Smooth muscle cell (in vitro differentiated cells): ENCODE measurements around the gene LYPD6B. TPM values are rescaled to one million over a fixed set of nuclear protein-coding genes. Genes with fewer than 3 reads are reported as not detected.

Source experiments
- DNase-seq: peaks from one replicate; lab custom pipeline; 2025; ENCODE audit not compliant: unreplicated experiment; lab: John Stamatoyannopoulos, UW
- H2AFZ ChIP-seq: fragments of 200-600 bp; sonication (generic); 2 replicates; pipeline ENCODE4 v1.6.0; 2016; ENCODE audit warnings: antibody characterized with exemption, low read depth, mild to moderate bottlenecking
- H3F3A ChIP-seq: fragments of 200-600 bp; sonication (generic); 2 replicates; pipeline ENCODE4 v1.6.0; 2017; ENCODE audit warnings: antibody characterized with exemption, low read depth
- H3K27ac ChIP-seq: fragments of 200-600 bp; sonication (generic); 2 replicates; pipeline ENCODE4 v1.5.1; 2016; ENCODE audit warnings: low read depth, mild to moderate bottlenecking
- H3K27me3 ChIP-seq: fragments of 200-600 bp; sonication (generic); 2 replicates; pipeline ENCODE4 v1.6.1; 2016; ENCODE audit warnings: low read depth, mild to moderate bottlenecking
- H3K36me3 ChIP-seq: fragments of 200-600 bp; sonication (generic); 2 replicates; pipeline ENCODE4 v1.5.1; 2016; ENCODE audit warnings: low read depth
- H3K4me1 ChIP-seq: fragments of 200-600 bp; sonication (generic); 2 replicates; pipeline ENCODE4 v1.5.1; 2016; ENCODE audit warnings: low read depth
- H3K4me2 ChIP-seq: fragments of 200-600 bp; sonication (generic); 2 replicates; pipeline ENCODE4 v1.6.0; 2016; ENCODE audit warnings: mild to moderate bottlenecking
- H3K4me3 ChIP-seq: fragments of 200-600 bp; sonication (generic); 2 replicates; pipeline ENCODE4 v1.5.1; 2016; ENCODE audit warnings: mild to moderate bottlenecking
- H3K79me2 ChIP-seq: fragments of 200-600 bp; sonication (generic); 2 replicates; pipeline ENCODE4 v1.6.0; 2016; ENCODE audit warnings: low read depth, mild to moderate bottlenecking
- H3K9ac ChIP-seq: fragments of 200-600 bp; sonication (generic); 2 replicates; pipeline ENCODE4 v1.6.0; 2016; ENCODE audit warnings: low read depth
- H3K9me3 ChIP-seq: fragments of 200-600 bp; sonication (generic); replicated peaks from 2 replicates; pipeline ENCODE4 v1.5.1; 2016; ENCODE audit warnings: low read depth
- H4K20me1 ChIP-seq: fragments of 200-600 bp; sonication (generic); 2 replicates; pipeline ENCODE4 v1.6.0; 2016; ENCODE audit warnings: low read depth
- CTCF ChIP-seq: fragments of 200-600 bp; sonication (generic); IDR thresholded peaks from 2 replicates; pipeline ENCODE4 v1.5.1; 2017; ENCODE audit warnings: borderline replicate concordance, mild to moderate bottlenecking, antibody characterized with exemption; ENCODE audit not compliant: insufficient read depth, poor library complexity, severe bottlenecking
- WGBS: methylation state at CpG from one replicate; pipeline ENCODE4 v1.1.7; 2016; ENCODE audit warnings: low lambda C conversion rate; 5-methylcytosine and 5-hydroxymethylcytosine counted together
- polyA plus RNA-seq: library from polyadenylated mRNA; unstranded; fragments of >200 nt; fragmentation: Nextera tagmentation; extraction: Ambion mirVana; gene quantifications from 2 replicates; pipeline ENCODE4 v1.2.1, GENCODE V29; 2016
- total RNA-seq: library from RNA; depleted of rRNA; stranded (reverse); fragments of >200 nt; gene quantifications from 2 replicates; pipeline ENCODE4 v1.2.3, GENCODE V29; 2014

Gene LYPD6B
- total and polyA plus RNA-seq, 2 experiments from 2014 or later, result 4.9 to 10.6 TPM

GRCh38 chr2:149200109-149200520 lies 161.6 kb downstream of the LYPD6B start:
- no peak overlapping the region for H3K4me2 ChIP-seq
- no peaks in the 10 kb centered on the region for H3K9me3 ChIP-seq
- H3K27me3 ChIP-seq, result peaks cover 66% of the 10 kb centered on the region
- no peaks in the 10 kb centered on the region for H4K20me1 ChIP-seq
- H3K27ac ChIP-seq, result no peak overlapping the region
- no peaks in the 10 kb centered on the region for H3K4me1 ChIP-seq
- H3K36me3 ChIP-seq, result no peaks in the 10 kb centered on the region
- TF ChIP-seq CTCF, result no peak
- no peak overlapping the region for H3K9ac ChIP-seq
- no peak overlapping the region for H3K4me3 ChIP-seq
- H3K79me2 ChIP-seq, result no peaks in the 10 kb centered on the region
- DNase-seq, result no peak
- H2AFZ ChIP-seq, result no peak overlapping the region
- H3F3A ChIP-seq, result no peaks in the 10 kb centered on the region

DNA sequence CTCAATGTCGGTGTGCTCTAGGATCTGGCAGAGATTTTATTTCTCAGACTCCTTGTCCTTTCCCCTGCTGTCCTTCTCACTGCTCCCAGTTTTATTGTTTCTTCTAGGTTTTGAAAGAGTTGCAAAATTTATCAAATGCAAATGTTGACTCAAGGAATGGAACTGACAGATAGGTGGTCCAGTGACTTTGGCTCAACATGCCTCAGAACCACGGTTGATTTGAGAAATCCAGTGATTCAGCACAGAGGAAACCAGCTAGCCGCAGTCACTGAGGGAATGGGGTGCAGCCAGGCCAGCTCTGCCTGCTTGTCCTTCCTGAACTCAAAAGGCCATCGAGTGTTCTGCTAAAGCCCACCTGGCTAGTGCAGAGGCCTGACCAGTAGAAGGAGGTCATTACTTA lies 166.2 kb downstream of the LYPD6B start:
- H3K4me2 ChIP-seq, result no peak overlapping the region
- H3K4me1 ChIP-seq, result no peaks in the 10 kb centered on the region
- no peaks in the 10 kb centered on the region for H4K20me1 ChIP-seq
- H3K36me3 ChIP-seq, result no peaks in the 10 kb centered on the region
- peaks cover 26% of the 10 kb centered on the region for H3K27me3 ChIP-seq
- no peak overlapping the region for H2AFZ ChIP-seq
- H3K27ac ChIP-seq, result no peak overlapping the region
- DNase-seq, result no peak
- H3K4me3 ChIP-seq, result no peak overlapping the region
- no peaks in the 10 kb centered on the region for H3K9me3 ChIP-seq
- H3K9ac ChIP-seq, result no peak overlapping the region
- 72% methylated on average over 4 of the region's 4 CpGs for WGBS
- no peaks in the 10 kb centered on the region for H3F3A ChIP-seq
- no peaks in the 10 kb centered on the region for H3K79me2 ChIP-seq
- TF ChIP-seq CTCF, result no peak

- no peaks in the 10 kb centered on the region for H3K36me3 ChIP-seq
- WGBS, result 93% methylated on average over 8 of the region's 8 CpGs
- H3K79me2 ChIP-seq, result no peaks in the 10 kb centered on the region
- no peak overlapping the region for H3K27ac ChIP-seq
- H3K4me3 ChIP-seq, result no peak overlapping the region
- no peaks in the 10 kb centered on the region for H3K4me1 ChIP-seq
- H3F3A ChIP-seq, result no peaks in the 10 kb centered on the region
- H3K27me3 ChIP-seq, result peaks cover 26% of the 10 kb centered on the region
- H3K4me2 ChIP-seq, result no peak overlapping the region
- no peak for DNase-seq
- no peak overlapping the region for H2AFZ ChIP-seq
- H3K9ac ChIP-seq, result no peak overlapping the region
- no peak for TF ChIP-seq CTCF
- H4K20me1 ChIP-seq, result no peaks in the 10 kb centered on the region
- H3K9me3 ChIP-seq, result no peaks in the 10 kb centered on the region
These were observed 166.6 kb downstream of the LYPD6B start for GRCh38 chr2:149205143-149205542.

DNA sequence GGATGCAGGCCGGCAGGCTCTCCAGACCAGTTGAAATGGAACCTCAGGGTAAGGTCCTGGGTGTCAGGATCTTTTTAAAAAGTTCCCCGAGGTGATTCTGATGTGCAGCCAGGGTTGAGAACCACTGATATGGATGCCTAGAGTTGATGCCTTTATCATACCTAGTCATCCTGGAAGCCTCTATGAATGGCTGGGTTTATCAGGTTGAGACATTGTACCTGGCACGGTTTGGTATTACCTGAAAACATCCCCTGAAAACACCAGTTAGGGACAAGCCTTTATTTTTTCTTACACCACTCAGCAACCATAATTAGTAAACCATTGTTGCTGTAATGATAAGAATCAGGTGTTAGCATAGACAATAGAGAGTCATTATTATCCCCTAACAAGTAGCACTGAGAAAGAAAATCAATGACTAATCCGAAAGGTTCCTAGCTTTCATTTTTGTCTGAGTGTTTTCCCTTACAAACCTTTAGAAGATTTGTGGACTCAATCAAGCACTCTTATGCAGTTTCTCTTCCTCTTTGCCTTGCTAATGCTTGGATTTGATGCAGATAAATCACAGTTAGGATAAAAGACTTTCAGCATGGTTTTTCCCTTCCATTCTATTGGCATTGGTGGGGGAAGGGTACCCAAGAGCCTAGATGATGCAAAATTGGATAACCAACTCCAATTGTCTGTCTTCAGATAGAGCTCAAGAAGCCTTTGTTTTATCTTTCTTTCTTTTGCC lies 175.4 kb downstream of the LYPD6B start:
- H3K9ac ChIP-seq, result no peak overlapping the region
- no peak overlapping the region for H3K27ac ChIP-seq
- no peaks in the 10 kb centered on the region for H3K9me3 ChIP-seq
- no peaks in the 10 kb centered on the region for H3K27me3 ChIP-seq
- TF ChIP-seq CTCF, result no peak
- no peaks in the 10 kb centered on the region for H3K79me2 ChIP-seq
- no peak overlapping the region for H3K4me2 ChIP-seq
- DNase-seq, result no peak
- H3K4me3 ChIP-seq, result no peak overlapping the region
- no peak overlapping the region for H2AFZ ChIP-seq
- H4K20me1 ChIP-seq, result no peaks in the 10 kb centered on the region
- WGBS, result 85% methylated on average over 4 of the region's 4 CpGs
- no peaks in the 10 kb centered on the region for H3F3A ChIP-seq
- H3K36me3 ChIP-seq, result no peaks in the 10 kb centered on the region
- no peaks in the 10 kb centered on the region for H3K4me1 ChIP-seq
